ENCODE results near the gene IL24.

DNA sequence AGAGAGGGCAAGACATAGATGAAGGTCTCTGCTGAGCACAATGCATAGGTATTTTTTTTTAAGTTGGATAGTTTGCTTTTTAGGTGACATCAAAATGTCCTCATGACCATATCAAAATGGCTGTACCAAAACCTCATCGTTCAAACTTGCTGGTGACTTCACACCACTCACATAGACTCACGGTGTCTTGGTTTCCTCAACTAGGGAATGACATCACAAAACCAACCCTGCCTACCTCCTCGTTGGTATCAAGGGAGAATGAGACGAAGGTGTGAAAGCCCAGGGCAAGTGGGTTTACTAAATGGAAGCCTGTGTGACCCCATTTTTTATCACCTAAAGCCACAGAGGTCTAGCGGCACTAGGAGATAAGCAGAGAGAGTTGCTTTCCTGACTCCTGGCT, 47.5 kb downstream of the IL24 start:
- TF ChIP-seq, protein P1, sequence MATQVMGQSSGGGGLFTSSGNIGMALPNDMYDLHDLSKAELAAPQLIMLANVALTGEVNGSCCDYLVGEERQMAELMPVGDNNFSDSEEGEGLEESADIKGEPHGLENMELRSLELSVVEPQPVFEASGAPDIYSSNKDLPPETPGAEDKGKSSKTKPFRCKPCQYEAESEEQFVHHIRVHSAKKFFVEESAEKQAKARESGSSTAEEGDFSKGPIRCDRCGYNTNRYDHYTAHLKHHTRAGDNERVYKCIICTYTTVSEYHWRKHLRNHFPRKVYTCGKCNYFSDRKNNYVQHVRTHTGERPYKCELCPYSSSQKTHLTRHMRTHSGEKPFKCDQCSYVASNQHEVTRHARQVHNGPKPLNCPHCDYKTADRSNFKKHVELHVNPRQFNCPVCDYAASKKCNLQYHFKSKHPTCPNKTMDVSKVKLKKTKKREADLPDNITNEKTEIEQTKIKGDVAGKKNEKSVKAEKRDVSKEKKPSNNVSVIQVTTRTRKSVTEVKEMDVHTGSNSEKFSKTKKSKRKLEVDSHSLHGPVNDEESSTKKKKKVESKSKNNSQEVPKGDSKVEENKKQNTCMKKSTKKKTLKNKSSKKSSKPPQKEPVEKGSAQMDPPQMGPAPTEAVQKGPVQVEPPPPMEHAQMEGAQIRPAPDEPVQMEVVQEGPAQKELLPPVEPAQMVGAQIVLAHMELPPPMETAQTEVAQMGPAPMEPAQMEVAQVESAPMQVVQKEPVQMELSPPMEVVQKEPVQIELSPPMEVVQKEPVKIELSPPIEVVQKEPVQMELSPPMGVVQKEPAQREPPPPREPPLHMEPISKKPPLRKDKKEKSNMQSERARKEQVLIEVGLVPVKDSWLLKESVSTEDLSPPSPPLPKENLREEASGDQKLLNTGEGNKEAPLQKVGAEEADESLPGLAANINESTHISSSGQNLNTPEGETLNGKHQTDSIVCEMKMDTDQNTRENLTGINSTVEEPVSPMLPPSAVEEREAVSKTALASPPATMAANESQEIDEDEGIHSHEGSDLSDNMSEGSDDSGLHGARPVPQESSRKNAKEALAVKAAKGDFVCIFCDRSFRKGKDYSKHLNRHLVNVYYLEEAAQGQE (IDR thresholded peaks at IDR 0.05; ENCODE audit: low read depth): no peak
- TF ChIP-seq CBX3 (IDR thresholded peaks at IDR 0.05; ENCODE audit: low read depth): no peak
- TF ChIP-seq, protein P2, sequence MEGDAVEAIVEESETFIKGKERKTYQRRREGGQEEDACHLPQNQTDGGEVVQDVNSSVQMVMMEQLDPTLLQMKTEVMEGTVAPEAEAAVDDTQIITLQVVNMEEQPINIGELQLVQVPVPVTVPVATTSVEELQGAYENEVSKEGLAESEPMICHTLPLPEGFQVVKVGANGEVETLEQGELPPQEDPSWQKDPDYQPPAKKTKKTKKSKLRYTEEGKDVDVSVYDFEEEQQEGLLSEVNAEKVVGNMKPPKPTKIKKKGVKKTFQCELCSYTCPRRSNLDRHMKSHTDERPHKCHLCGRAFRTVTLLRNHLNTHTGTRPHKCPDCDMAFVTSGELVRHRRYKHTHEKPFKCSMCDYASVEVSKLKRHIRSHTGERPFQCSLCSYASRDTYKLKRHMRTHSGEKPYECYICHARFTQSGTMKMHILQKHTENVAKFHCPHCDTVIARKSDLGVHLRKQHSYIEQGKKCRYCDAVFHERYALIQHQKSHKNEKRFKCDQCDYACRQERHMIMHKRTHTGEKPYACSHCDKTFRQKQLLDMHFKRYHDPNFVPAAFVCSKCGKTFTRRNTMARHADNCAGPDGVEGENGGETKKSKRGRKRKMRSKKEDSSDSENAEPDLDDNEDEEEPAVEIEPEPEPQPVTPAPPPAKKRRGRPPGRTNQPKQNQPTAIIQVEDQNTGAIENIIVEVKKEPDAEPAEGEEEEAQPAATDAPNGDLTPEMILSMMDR (IDR thresholded peaks at IDR 0.05 in 2 of 3, conservative IDR thresholded peaks at IDR 0.05 in 1 of 3; ENCODE audit: borderline replicate concordance in 1 of 3, insufficient read depth in 1 of 3, low read depth in 2 of 3, low read length in 2 of 3): no peak
- no peak for TF ChIP-seq POLR2AphosphoS5 (IDR thresholded peaks at IDR 0.05; ENCODE audit: low read depth, low read length)
- no peak for TF ChIP-seq JUND (IDR thresholded peaks at IDR 0.05)
- TF ChIP-seq EZH2 (IDR thresholded peaks at IDR 0.05): no peak
- TF ChIP-seq, protein P3, sequence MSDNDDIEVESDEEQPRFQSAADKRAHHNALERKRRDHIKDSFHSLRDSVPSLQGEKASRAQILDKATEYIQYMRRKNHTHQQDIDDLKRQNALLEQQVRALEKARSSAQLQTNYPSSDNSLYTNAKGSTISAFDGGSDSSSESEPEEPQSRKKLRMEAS (IDR thresholded peaks at IDR 0.05): no peak
- TF ChIP-seq POLR2A (IDR thresholded peaks at IDR 0.05; ENCODE audit: borderline replicate concordance, extremely low read depth, insufficient read depth, insufficient read length): no peak
- no peak for TF ChIP-seq CEBPB (IDR thresholded peaks at IDR 0.05; ENCODE audit: low read depth)
- no peak for TF ChIP-seq SP1 (IDR thresholded peaks at IDR 0.05; ENCODE audit: low read depth)
